ENCODE results near the gene RNU2-1. TPM values are rescaled to one million over a fixed set of nuclear protein-coding genes. Genes with fewer than 3 reads are reported as not detected.

Gene RNU2-1
- total and polyA plus RNA-seq, 2 of the 13 experiments (the other 11 are each of a cell fraction or from before 2014, with no cell fraction given) = not detected

- TF ChIP-seq REST (IDR thresholded peaks at IDR 0.05; ENCODE audit: borderline replicate concordance in 1 of 2, low read depth in 1 of 2, low read length in 2 of 2) (peak in 1 of 2 experiments; percentile 63; a peak in 1 of 4 replicates), SRSF4 (IDR thresholded peaks at IDR 0.05; ENCODE audit: low read depth, low read length, poor library complexity, severe bottlenecking) (no peak), ZNF879 (CRISPR knock-in tag; IDR thresholded peaks at IDR 0.05) (peak; percentile 70; the same call in 1 of the 2 replicates), ZNF891 (CRISPR knock-in tag; IDR thresholded peaks at IDR 0.05) (peak; percentile 51; the same call in 1 of the 2 replicates), MYC (CRISPR knock-in tag; IDR thresholded peaks at IDR 0.05; ENCODE audit: borderline replicate concordance) (peak; percentile 100), ZNF790 (CRISPR knock-in tag; IDR thresholded peaks at IDR 0.05; ENCODE audit: borderline replicate concordance) (peak; percentile 79; the same call in 1 of the 2 replicates), ZNF547 (CRISPR knock-in tag; IDR thresholded peaks at IDR 0.05) (0 out of 2 replicates have a peak, but pooled peaks have one; percentile 35), ZNF276 (CRISPR knock-in tag; IDR thresholded peaks at IDR 0.05; ENCODE audit: low read depth) (peak; percentile 77; the same call in 1 of the 2 replicates), ZNF333 (CRISPR knock-in tag; IDR thresholded peaks at IDR 0.05; ENCODE audit: borderline replicate concordance) (0 out of 2 replicates have a peak, but pooled peaks have one; percentile 35), ZNF816 (CRISPR knock-in tag; IDR thresholded peaks at IDR 0.05; ENCODE audit: borderline replicate concordance) (peak; percentile 92; the same call in 1 of the 2 replicates), GMEB2 (CRISPR knock-in tag; IDR thresholded peaks at IDR 0.05; ENCODE audit: low read depth) (no peak), DNMT3B (CRISPR knock-in tag; conservative IDR thresholded peaks at IDR 0.05) (peak; percentile 87), ZNF674 (CRISPR knock-in tag; IDR thresholded peaks at IDR 0.05; ENCODE audit: low read depth) (no peak), PATZ1 (CRISPR knock-in tag; IDR thresholded peaks at IDR 0.05) (peak; percentile 89), YY1 (IDR thresholded peaks at IDR 0.05; ENCODE audit: insufficient read depth, insufficient replicate concordance, low read depth, low read length) (peak; percentile 80), EED (CRISPR knock-in tag; IDR thresholded peaks at IDR 0.05) (peak; percentile 10; the same call in 1 of the 2 replicates), ZNF782 (CRISPR knock-in tag; IDR thresholded peaks at IDR 0.05; ENCODE audit: borderline replicate concordance) (peak; percentile 76; the same call in 1 of the 2 replicates), RFX5 (IDR thresholded peaks at IDR 0.05; ENCODE audit: low read depth, low read length) (no peak), HHEX (CRISPR knock-in tag; IDR thresholded peaks at IDR 0.05) (no peak)
Measured at GRCh38 chr17:43216762-43217613, 16.8 kb downstream of the RNU2-1 start (continued).
